T-helper 2 cell (primary cell): Measurements from ENCODE around the gene SMIM38.
"Not testable (repeated sequence)": the region's sequence is repeated elsewhere in the genome, so short reads cannot be mapped to it uniquely, and the experiment has no call there.

ENCODE experiments used
- DNase-seq, 5 experiments: peaks; one replicate each; pipeline versions ENCODE4 v3.0.0 to v3.0.0-alpha.2; 2012 to 2022

Gene SMIM38

DNA sequence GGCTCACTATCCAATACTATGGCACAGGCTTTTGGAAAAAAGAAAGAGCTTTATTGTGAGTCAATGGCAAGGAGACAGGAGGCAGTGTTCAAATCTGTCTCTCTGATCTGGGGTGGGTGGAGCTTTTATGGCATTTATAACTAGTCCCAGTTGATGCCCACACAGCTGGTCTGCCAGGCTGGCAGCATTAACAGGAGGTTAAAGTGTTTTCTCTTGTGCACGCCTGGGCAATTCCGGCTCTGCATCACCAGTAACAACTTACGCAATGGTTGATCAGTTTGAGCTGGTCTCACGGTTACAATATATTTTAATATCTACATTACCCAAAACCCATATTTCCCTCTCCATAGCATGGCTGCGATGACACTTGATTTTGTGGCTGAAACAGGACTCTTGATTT is 15.1 kb upstream of the SMIM38 start:
- DNase-seq = no peak

DNA sequence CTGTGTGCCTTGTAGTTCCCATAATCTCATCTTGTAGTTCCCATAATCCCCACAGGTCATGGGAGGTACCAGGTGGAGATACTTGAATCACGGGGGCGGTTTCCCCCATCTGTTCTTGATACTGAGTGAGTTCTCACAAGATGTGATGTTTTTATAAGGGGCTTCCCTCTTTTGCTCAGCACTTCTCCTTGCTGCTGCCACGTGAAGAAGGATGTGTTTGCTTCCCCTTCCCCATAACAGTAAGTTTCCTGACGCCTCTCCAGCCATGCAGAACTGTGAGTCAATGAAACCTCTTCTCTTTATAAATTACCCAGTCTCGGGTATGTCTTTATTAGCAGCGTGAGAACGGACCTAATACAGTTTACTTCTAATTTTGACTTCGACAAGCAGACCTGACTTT is 14.0 kb upstream of the SMIM38 start:
- no peak for DNase-seq

DNA sequence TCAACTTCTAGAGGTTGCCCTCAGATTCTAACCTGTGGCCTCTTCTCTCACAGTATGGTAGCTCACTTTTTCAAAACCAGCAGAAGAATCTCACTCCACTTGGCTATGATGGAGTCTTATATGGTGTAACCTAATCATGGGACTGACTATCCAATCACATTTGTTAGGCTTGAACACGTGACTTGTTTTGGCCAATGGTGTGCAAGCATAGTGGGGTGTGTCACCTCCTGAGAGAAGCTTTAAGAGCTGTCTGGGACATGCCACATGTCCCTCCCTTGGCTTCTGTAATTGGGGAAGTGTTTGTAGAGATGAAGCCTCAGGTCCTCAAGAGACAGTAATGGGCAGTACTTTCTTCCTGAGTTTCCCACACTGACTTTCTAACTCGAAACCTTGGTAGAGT is 12.8 kb upstream of the SMIM38 start:
- no peak for DNase-seq

DNA sequence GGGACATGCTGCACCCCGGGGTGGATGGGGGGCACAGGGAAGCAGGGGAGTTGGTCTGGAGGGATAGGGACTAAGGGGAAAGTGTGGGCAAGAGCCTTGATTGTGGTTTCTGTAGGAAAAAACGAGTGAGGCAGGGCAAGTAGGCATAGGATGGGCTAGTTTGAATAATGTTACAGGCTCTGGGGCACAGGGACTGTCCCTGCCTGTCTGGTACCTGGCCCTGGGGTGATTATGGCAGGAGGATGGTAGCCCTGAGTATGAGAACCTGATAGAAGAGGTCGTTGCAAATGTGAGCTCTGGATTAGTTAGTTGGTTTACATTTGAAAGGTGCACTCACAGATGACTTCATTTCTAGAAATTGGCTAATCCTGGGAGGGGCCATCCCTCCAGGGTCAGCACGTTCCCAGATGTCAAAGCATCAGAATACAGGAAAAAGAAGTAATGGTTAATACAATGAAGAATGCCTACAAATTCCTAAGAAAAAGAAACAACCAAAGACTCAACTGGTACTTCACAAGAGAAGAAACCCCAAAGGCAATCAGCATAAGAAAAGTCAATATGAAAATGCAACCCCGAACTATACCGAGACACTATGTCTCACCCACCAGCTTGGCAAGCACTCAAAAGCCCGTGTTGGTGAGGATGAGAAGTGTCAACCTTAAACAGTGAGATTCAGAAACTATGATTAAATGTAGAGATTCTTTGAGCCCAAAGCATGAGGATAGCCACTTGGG is 11.3 kb upstream of the SMIM38 start:
- no peak for DNase-seq

DNA sequence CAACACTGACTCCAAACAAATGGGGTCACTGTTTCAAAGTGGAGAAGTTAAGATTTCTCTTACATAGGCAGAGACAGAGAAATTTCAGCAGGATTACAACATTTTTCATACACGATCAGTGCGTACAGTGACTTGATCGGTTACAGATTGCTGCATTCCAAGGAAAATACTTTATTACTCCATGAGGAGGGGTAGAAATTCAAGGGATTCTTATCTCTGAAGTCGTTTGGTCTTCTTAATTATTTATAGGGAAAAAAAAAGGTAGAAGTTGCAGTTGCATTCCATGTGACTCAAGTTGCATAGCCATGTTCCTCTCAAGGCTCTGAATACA is 10.7 kb upstream of the SMIM38 start:
- no peak for DNase-seq

DNA sequence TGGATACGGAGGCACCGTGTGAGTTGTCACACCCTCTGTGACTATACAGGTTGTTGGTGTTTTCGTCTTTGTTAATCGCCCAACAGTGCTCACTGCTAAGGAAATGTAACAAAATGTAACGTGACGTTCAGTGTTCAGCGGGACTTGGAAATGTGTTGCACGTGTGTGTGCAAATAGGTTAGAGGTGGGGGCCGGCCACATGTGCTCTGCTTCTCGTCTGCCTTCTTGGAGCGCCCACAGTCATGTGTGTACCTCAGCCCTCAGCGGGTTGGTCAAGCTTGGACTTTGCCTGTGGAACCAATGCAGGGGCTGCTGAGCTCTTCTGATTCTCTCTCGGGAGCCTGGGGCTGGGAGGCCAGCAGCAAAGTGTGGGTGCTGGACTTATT is 7.4 kb upstream of the SMIM38 start:
- DNase-seq = no peak

DNA sequence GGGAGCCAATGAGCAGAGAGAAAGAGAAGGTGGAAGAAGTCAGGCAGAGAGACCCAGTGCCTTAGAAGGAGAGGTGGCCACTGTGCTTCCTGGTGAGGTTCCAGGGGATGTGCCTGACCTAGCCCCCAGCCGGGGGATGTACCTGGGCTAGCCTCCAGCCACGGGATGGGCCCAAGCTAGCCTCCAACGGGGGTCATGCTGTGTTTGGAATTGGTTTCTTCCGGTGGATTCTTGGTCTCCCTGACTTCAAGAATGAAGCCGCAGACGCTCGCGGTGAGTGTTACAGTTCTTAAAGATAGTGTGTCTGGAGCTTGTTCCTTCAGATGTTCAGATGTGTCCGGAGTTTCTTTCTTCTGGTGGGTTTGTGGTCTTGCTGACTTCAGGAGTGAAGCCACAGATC is 6.9 kb upstream of the SMIM38 start:
- DNase-seq = no peak

DNA sequence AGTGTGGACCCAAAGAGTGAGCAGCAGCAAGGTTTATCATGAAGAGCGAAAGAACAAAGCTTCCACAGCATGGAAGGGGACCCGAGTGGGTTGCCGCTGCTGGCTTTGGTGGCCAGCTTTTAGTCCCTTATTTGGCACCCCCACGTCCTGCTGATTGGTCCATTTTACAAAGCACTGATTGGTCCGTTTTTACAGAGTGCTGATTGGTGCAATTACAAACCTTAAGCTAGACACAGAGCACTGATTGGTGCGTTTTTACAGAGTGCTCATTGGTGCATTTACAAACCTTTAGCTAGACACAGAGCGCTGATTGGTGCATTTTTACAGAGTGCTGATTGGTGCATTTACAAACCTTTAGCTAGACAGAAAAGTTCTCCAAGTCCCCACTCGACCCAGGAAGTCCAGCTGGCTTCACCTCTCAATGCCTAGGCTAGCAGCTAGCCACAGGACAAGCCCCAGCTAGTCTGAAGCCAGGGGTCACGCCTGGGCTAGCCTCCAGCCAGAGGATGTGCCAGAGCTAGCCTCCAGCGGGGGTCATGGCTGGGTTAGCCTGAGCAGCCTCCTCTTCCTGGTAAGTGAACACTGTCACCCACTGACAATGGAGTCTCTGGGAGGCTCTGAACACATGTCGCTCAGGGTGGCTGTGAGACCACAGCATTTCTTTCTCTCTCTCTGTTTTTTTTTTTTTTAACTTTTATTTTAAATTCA is 6.2 kb upstream of the SMIM38 start:
- not testable (repeated sequence) for DNase-seq

DNA sequence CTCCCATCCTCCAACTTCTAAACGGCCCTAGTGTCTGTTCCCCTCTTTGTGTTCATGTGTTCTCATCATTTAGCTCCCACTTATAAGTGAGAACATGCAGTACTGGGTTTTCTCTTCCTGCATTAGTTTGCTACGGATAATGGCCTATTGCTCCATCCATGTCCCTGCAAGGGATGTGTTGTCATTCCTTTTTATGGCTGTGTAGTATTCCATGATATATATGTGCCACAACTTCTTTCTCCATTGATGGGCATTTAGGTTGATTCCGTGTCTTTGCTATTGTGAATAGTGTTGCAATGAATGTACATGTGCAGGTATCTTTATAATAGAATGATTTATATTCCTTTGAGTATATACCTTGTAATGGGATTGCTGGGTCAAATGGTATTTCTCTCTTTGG is 5.6 kb upstream of the SMIM38 start:
- DNase-seq = no peak

DNA sequence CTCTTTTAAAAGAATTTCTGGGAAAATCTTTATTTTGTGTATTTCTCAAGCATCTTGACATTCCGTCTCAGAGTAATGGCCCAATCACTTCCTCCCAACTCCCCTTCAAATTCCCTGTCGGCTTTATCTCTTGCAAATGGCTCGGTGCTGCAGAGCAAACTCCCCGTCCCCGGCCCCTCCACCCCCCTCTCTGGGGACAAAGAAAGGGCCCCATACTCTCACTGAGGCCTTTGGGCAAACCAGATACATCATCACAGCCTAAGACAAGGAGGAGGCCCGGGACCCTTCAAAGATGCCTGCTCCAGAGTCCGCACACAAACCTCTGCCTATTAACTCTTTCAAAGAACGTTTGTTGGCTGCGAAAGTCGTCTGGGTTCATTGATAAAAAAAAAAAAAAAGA is 3.9 kb upstream of the SMIM38 start:
- DNase-seq = no peak

DNA sequence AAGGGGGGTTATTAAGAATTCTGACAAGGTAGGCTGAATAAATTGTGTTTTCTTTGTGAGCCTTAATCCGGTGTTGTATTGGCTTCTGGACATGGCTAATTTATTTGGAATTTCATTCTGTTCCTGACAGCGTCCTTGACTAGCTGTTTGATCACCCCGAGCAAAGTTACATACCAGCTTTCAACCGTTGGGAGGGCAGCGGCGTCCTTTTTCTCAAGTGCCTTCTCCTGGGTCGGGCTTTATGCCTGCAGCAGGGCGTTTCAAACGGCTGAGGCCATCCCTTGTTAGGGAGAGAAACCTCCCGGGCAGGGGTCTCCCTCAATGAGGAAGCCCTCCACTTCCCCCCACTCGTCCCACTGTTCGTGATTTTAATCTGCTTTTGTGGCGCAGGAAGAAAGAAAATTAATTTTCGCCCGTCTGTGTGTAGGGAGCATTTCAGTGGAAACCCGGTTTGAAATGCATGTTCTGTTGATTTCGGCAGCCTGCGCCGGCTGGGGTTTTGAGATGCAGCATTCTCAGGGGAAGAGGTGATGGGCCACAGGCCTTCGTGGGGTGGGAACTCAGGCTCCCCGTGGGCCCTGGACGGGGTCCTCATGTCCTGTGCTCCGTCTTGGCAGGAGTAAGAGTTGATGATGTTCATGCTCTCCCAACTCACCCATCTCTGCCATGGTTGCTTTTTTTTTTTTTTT is 2.9 kb upstream of the SMIM38 start:
- DNase-seq = no peak

DNA sequence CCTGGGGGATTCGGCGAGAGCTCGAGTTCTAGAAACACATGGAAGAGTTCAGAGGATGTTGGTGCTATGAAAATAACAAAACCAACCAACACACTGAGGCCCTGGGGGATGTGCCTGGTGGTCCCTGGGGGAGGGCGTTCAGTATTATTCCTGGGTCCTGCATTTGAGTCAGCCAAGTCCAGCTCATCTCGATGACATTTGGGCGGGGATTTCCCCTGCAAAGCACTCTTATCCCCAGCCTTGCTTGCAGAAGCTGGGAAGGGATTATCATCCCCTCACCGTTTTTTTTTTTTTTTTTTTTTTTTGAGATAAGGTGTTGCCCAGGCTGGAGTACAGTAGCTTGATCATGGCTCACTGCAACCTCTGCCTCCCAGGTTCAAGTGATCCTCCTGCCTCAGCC is 2.1 kb upstream of the SMIM38 start:
- no peak for DNase-seq

DNA sequence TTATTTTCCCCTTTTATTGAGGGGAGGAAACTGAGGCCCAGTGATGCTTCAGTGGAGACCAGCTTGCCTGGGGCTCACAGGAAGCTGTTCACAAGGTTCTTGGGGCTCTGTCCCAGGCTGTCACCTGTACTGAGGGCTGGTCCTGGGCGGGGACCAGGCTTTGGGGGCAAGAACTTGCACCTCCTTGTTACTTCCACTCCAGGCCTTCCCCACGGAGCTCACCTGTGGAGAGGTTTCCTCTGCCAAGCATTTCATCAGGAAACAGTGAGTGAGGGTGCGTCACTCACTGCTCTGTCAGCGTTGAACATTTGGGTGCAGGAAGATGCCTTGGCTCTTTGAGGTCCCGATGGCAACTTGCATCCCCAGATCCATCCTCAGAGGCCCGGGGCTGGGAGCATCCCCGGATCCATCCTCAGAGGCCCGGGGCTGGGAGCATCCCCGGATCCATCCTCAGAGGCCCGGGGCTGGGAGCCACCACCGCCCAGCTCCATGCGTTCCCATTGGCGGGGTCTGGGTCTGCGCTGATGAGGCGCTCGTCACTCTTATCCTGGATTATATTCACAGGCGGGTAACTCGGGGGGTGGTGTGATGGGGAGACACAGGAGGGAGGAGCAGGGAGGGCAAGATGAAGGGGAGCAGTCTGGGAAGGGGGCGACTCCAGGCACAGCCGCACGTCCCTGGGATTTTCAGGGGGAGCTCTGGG is 1.4 kb upstream of the SMIM38 start:
- DNase-seq = no peak

DNA sequence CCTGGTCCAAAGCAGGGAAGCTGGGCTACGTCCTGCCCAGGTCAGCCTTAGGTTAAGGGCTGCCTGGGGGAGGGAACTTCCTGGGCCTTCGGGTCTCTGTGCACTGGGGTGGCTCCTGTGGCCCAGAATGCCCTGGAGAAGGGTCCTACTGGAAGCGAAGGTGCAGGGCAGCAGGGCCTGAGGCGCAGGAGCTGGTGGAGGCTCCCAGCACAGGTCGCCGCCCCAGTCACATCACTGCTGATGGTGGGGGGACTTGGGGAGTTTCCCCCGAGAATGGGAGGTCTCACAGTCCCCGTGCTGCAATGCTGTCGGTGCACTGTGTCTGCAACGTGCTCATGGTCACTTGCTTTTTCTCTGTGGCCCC is 815 bp upstream of the SMIM38 start:
- no peak for DNase-seq

DNA sequence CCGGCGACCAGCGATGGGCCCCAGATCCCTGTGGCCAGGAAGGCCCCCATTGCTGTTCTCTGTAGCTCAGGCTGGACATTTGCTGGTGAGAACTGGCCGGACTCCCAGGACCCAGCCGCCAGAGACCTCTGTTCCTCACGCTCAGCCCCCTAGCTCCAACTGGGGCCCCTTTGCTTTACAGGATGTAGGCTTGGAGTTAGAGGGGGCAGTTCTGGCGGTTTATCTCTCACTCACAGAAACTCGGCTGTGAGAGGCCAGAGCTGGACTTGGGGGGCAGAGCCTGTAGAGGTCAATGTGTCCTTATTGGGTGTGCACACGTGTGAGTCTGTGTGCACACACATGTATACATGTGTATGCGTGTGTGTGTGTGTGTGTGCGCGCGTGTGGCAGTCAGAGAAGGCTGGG is 502 bp downstream of the SMIM38 start:
- DNase-seq = no peak

DNA sequence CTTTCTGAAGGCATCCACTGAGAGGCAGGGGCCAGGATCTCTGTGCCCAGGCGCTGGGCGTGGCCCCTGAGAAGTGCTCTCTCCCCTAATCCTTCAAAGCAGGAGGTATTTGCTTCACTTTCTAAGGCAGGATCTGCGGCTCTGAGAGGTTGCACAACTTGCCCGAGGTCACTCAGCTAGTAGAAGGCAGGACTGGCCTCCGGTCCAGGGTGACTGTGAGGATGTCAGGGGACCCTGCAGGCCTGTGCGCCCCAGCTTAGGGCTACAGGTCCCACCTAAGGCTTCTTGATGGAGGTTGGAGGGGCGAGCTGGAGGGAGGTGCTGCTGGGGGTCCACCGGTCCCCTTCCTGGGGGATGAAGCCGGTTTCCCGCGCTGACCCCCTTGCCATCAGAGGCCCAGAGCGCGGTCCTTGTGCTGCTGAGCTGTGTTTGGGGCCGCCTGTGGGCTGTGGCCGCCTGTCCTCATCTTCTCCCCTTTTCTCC is 979 bp downstream of the SMIM38 start:
- no peak for DNase-seq

DNA sequence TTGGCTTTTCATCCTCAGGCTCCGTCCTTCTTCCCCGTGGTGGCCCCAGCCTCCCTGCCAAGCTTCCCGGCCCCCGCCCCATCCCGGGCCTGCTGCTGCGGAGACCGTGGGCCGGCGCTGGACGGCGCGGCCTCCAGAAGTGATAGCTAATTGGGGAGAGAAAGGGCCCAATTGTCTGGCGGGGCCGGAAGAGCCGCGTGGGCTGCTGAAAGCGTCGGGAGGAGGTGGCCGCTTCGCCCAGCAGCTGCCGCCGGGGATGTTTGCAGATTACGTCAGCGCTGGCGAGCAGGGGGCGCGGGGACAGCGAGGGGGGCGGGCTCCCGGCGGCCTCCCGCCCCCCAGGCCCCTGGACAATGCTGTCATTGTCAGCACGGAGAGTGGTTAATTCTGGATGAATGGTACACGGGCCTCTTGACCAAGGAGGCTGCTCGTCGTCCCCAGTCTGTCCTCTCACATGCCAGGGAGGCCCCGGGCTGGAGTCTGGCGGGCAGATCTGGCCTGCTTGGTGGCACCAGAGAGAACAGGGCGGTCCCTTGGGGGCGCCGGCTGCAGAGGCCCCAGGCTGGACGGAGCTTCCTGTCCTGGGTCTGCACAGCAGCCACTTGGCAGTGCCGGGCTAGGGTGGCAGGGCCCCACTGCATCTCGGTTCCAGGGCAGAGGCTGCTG is 1.6 kb downstream of the SMIM38 start:
- no peak for DNase-seq

DNA sequence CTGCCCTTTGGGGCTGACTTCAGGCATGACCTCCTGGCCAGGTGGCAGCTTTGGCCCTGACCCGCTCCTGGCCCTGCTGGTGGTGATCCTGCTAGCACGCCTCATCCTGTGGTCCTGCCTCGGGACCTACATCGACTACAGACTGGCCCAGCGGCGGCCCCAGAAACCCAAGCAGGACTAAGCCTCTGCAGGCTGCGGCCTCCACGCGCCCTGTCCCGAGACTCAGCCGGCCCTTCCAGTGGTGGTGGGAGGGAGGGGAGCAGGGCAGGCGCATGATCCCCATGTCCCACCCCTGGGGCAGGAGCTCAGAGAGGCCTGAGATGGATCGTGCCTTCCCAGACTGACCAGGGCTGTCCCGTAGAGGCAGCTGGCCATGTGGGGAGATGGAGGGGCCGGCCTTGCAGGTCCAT is 2.1 kb downstream of the SMIM38 start:
- no peak for DNase-seq

DNA sequence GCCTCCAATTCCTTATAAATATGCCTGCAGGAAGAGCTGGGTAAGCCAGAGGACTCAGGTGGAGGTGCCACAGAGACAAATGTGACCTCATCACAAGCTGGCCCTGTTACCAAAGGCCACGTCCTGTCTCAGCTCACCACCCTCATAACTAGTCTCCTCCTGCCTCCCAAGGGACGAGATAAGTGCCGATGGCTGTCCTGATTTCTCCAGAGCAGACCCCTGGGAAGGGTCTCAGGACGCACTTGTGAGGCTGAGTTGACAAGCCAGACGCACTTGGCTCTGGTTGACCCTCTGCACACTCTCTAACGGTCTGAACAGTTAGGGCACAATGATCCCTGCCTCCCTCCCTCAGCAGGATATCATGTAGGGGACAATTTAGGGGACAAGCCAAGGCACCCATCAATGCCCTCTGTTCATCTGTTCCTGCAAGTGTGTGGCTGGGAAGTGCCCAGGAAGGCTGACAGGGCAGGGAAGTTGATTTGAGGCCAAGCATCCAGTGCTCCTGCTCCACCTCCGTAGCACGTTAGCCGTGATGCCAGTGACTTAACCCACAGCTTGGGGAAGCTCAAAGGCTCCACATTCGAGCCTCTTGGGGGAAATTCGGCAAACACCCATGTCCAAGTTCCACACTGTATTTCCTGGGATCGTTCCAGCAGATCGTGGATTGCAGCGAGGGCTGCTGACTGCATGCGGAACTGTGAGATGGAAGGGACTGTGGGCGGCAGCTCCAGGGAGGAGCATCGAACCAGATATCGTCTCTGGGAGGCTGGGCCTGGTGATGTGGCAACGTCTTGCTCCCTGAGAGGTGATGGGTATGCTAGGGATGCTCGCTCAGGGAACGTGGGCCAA is 2.8 kb downstream of the SMIM38 start:
- DNase-seq = no peak

DNA sequence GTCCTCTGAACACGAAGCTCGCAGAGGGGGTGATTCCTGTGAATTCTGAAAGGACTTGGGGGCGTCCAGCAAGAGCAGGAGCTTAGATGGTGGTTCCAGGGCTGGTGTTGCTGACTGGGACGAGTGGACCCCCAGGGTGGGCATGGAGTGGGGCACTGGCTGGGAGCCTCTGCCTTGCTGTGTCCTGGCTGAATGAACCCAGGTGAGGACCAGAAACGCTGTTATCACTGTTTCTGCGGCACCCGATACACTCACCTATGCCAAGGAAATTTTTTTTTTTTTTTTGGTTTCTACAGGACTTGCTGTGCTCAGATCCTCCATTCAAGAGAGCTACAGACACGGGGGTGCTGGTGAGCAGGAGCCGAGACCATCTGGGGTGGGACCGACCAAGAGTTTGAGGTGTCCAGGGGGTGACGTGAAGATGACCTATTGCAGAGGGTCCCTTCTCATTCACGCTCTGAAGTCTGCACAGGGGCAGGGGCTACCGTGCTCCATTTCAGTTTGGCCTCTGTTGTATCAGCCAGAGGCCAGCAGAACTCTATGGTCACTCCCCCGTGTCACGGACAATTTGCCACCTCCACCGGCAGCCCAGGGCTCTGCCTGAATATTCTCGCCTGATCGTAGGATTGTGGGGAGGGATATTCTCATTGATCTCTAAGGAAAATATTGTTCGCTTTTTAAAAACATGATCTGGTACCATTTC is 3.6 kb downstream of the SMIM38 start:
- DNase-seq = no peak
